ENCODE data around the gene SLC30A5. TPM values are rescaled to one million over a fixed set of nuclear protein-coding genes. Genes with fewer than 3 reads are reported as not detected.
A peak's percentile ranks its signal among the peaks of the same experiment; 100 is the strongest.

The SLC30A5 gene
- total and polyA plus RNA-seq, 2 of the 13 experiments (the other 11 are each of a cell fraction or from before 2014, with no cell fraction given), result 46.0 to 53.6 TPM

- TF ChIP-seq NONO (IDR thresholded peaks at IDR 0.05), result no peak
- TF ChIP-seq NONO (CRISPR knock-in tag; conservative IDR thresholded peaks at IDR 0.05), result peak; percentile 80
- peak; percentile 96 for TF ChIP-seq MXD3 (CRISPR knock-in tag; IDR thresholded peaks at IDR 0.05)
- TF ChIP-seq LRRFIP1 (CRISPR knock-in tag; conservative IDR thresholded peaks at IDR 0.05), result no peak
- TF ChIP-seq ZBTB21 (CRISPR knock-in tag; IDR thresholded peaks at IDR 0.05), result peak; percentile 41; the same call in 1 of the 2 replicates
- TF ChIP-seq ZSCAN20 (CRISPR knock-in tag; IDR thresholded peaks at IDR 0.05; ENCODE audit: borderline replicate concordance), result no peak; the same call in 1 of the 2 replicates
- TF ChIP-seq TOE1 (CRISPR knock-in tag; IDR thresholded peaks at IDR 0.05), result no peak; the same call in 1 of the 2 replicates
- peak; percentile 54; the same call in 1 of the 2 replicates for TF ChIP-seq ATF3 (CRISPR knock-in tag; IDR thresholded peaks at IDR 0.05)
- TF ChIP-seq NFAT5 (CRISPR knock-in tag; IDR thresholded peaks at IDR 0.05), result peak; percentile 60; the same call in 1 of the 2 replicates
- TF ChIP-seq ZNF512B (CRISPR knock-in tag; IDR thresholded peaks at IDR 0.05; ENCODE audit: borderline replicate concordance), result no peak
- no peak for TF ChIP-seq ZNF234 (CRISPR knock-in tag; conservative IDR thresholded peaks at IDR 0.05)
- no peak for TF ChIP-seq ZKSCAN1 (IDR thresholded peaks at IDR 0.05; ENCODE audit: low read length)
- 0 out of 2 replicates have a peak, but pooled peaks have one; percentile 41 for TF ChIP-seq WIZ (CRISPR knock-in tag; IDR thresholded peaks at IDR 0.05)
- TF ChIP-seq CBX1 (IDR thresholded peaks at IDR 0.05; ENCODE audit: low read depth), result peak; percentile 77
- no peak; the same call in 1 of the 2 replicates for TF ChIP-seq KLF11 (CRISPR knock-in tag; IDR thresholded peaks at IDR 0.05)
- no peak for TF ChIP-seq GZF1 (CRISPR knock-in tag; IDR thresholded peaks at IDR 0.05)
- TF ChIP-seq CHCHD3 (CRISPR knock-in tag; IDR thresholded peaks at IDR 0.05), result peak; percentile 93
Measured at GRCh38 chr5:69093771-69094482, at the start of gene SLC30A5 (continued).
